Measurements from ENCODE around the gene FAM184A. TPM values are rescaled to one million over a fixed set of nuclear protein-coding genes. Genes with fewer than 3 reads are reported as not detected.
A peak's percentile ranks its signal among the peaks of the same experiment; 100 is the strongest.

Gene FAM184A
- total RNA-seq, 1 donor from 2014 or later: 7.8 TPM

DNA sequence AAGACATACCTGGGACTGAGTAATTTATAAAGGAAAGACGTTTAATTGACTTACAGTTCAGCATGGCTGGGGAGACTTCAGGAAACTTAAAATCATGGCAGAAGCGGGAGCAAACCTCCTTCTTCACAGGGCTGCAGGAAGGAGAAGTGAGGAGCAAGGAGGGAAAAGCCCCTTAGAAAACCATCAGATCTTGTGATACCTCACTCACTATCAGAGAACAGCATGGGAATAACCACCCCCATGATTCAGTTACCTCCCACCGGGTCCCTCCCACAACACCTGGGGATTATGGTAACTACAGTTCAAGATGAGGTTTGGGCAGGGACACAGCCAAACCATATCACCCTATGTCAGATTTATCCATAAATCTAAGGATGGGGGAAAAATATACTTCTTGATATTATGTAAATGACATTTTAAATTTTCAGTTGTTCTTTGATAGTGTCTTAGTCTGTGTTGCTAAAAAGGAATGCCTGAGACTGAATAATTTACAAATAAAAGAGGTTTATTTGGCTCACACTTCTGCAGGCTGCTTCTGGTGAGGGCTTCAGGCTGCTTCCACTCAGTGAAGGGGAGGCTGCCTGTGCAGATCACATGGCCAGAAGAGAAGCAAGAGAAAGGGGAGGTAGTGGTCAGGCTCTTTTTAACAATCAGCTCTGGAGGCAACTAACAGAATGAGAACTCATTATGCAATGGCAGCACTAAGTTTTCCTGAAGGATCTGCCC lies 142.3 kb downstream of the FAM184A start:
- ATAC-seq (no peak), DNase-seq (ENCODE audit: low spot score) (no peak)
- intact Hi-C loops (cut with DNase I): no loop called here

DNA sequence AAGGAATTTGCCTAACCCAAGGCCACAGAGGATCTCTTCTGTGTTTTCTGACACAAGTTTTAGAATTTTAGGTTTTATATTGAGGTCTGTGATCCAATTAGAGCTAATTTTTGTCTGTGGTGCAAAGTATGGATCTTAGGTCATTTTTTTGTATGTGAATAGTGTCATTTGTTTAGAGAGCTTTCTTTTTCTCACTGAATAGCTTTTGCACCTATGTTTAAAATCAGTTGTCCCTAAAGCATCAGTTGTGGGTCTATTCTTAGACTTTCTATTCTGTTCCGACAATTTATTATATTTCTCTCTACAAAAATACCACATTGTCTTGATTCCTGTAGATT lies 143.2 kb downstream of the FAM184A start:
- no peak for ATAC-seq
- no peak for DNase-seq (ENCODE audit: low spot score)
- intact Hi-C loops (cut with DNase I): no loop called here

DNA sequence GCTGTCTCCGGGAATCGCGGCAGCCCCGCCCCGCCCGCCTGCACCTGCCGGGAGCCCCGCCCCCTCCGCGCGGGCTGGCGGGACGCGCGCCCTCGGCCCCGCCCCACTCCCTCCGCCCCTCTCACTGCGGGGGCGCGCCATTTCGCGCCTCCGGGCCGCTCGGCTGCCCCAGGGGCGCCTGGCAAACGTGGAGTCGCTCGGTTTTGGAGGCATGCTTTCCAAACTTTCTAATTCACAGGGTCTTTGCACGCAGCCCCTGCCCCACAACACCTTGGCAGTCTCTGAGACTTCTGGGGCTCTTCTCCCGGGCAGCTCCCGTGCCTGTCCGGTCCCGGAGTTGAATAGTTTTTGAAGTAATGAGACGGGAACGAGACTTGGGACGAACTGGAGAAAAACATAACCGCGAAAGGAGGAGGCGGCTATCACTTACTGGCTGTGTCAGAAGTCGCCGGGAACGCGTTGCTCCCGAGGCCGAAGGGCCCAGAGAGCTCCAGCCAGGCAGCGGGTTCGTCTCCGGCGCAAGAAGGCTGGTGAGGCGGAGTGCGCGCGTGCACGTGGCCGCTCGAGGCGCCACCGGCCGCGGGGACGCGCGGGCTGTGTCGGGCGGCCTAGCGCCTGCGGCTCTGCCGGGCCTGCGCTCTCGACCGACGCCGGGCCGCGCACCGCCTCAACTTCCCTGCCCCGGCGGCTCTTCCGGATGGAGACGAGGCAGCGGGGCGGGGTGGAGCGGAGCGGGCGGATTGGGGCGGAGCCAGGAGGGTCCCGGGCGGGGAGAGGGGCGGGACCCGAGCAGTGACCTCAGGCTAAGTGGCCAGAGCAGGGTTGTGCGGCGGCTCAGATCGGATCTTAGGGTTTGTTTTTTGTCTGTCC lies 143.8 kb downstream of the FAM184A start, which contains the start of gene MCM9:
Gene MCM9 (minus strand): TSS at position 699 of the 870 bp plus-strand sequence. CDS start 3,436 bp downstream, outside the sequence.
- DNase-seq (ENCODE audit: low spot score) (peak; percentile 94), ATAC-seq (peak; percentile 98)
- intact Hi-C loops (cut with DNase I): no loop called here

DNA sequence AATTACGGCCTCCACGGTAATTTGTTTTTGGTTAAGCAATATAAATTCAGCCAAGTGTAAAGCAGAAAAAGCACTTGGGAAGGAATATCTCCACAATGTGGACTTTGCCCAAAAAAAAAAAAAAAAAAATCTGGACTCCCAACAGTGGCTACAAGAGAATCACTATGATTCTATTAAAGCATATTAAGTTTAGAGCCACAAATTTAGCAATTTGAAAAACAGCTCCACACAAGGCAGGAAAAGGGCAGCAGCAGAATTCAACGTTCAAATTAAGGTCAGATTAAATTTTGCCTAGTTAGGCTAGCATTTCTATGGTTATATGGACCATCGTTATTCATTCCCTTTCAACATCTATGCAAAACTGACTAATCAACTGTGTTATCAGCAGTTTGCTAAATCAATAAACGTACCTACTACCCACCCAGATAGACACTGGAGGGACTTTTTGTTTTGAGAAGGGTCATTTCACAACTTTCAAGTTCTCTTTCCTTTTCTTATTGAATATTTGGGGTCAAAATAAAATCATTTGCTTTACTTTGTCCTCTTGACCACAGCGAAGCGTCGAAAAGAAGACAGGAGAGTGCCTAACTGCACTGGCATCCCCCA lies 144.5 kb downstream of the FAM184A start:
- no peak for ATAC-seq

DNA sequence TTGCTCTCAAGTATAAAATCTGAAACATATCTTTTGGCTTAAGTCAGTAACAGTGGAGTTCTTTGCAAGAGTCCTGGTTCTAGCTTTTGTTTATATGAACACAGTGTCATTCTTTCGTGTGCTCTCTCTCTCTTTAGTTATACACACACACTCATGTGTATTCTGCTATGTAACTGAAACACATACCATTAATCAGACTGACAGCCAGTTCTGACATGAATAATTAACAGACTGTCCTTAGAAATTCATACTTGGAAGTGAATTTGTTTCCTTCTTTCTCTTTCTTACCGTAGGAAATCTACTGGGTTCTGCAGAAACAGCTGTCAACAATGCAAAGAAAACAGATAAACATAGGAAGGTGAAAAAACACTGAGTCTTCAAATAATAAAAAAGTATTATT lies 146.0 kb downstream of the FAM184A start:
- ATAC-seq (no peak), DNase-seq (ENCODE audit: low spot score) (no peak)
- intact Hi-C loops (cut with DNase I): no loop called here

More for the DNA sequence above, 144.5 kb downstream of the FAM184A start:
- intact Hi-C loops (cut with DNase I): no loop called here
- DNase-seq (ENCODE audit: low spot score): no peak

DNA sequence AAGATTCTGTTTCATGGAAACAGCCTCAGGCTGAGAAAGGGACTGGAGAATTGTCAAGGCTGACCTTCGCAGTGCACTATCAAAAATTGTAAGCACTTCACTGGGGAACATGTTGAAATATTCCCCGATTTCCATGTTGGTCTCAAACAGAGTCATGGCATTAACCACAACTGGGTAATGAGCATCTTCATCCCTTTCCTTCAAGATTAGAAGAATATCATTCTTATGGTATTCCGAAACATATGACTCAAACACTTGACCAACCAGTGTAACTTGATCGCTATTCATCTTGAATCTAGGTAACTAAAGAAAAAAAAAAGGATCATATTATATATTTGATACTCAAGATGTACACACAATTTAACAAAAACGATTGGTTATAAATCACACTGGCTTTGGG lies 147.0 kb downstream of the FAM184A start:
- ATAC-seq (no peak), DNase-seq (ENCODE audit: low spot score) (no peak)
- intact Hi-C loops (cut with DNase I): no loop called here

DNA sequence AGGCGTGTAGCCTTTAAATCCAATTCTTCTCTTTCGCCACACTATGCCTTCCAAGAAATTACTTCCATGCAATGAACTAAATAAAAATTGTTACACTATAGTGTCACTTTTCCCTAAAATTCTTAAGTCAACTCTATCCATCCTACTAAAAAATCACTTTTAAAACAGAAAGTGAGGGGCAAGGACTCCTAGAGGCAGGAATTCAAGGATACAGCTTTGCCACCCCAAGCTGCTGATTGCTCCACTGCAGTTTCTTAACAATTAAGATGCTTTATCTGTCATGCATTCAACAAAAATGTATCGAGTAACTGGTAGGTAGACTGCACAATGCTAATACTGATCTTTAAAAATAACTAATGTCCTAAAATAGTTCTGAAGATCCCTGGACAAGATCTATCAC lies 147.8 kb downstream of the FAM184A start:
- DNase-seq (ENCODE audit: low spot score) (no peak), ATAC-seq (no peak)
- intact Hi-C loops (cut with DNase I): no loop called here

DNA sequence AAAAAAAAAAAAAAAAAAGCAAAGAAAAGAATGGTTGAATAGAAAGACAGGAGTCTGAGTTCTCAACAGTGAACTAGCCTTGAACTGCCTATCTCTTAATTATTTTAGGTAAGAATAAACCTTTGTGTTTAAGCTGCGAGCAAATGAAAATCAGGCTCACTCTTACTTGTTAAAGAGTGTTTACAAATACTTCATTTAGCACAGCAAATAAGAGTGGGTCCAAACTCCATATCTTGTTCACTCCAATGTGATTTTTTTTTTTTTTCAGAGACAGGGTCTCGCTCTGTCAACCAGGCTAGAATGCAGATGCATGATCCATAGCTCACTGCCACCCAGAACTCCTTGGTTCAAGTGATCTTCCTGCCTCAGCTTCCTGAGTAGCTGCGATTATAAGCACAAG lies 155.4 kb downstream of the FAM184A start:
- no peak for ATAC-seq

DNA sequence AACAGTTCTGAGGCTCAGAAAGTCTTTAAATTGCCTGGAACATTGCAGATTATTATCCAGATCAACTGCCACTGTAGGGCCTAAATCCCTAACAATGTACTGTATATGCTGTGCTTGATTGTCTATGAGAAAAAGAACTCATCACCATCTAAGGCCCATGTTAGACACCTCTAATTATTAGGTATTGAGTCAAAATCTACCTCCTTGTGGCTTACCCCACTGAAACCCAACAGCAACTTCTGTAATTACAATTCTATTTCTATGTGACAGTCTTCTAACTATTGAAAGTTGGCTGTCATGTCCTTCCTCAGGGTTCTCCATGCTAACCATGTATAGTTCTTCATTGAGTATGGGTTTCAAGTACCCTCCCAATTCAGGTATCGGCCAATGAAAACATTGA lies 157.4 kb downstream of the FAM184A start:
- intact Hi-C loops (cut with DNase I): no loop called here
- ATAC-seq (no peak), DNase-seq (ENCODE audit: low spot score) (no peak)

More for the DNA sequence above, 155.4 kb downstream of the FAM184A start:
- no peak for DNase-seq (ENCODE audit: low spot score)
- intact Hi-C loops (cut with DNase I): no loop called here

DNA sequence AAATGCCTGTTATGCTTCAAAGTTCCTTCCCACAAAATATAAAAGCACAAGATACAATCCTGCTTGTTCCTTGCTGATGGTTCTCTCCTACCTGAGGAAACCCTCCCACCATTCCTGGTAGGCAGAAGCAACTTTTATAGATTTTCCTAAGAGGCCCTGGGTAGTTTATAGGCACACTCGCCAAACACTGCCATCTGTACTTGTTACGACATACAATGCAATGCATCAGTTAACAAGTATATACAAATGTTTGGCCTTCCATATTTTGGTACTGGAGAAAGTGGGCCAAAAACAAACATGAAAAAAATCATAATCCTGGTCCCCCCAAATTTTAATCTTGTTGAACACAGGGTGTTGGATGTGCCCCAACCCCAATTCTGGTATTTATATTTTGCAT lies 160.1 kb downstream of the FAM184A start:
- DNase-seq (ENCODE audit: low spot score) (no peak), ATAC-seq (no peak)
- intact Hi-C loops (cut with DNase I): no loop called here

DNA sequence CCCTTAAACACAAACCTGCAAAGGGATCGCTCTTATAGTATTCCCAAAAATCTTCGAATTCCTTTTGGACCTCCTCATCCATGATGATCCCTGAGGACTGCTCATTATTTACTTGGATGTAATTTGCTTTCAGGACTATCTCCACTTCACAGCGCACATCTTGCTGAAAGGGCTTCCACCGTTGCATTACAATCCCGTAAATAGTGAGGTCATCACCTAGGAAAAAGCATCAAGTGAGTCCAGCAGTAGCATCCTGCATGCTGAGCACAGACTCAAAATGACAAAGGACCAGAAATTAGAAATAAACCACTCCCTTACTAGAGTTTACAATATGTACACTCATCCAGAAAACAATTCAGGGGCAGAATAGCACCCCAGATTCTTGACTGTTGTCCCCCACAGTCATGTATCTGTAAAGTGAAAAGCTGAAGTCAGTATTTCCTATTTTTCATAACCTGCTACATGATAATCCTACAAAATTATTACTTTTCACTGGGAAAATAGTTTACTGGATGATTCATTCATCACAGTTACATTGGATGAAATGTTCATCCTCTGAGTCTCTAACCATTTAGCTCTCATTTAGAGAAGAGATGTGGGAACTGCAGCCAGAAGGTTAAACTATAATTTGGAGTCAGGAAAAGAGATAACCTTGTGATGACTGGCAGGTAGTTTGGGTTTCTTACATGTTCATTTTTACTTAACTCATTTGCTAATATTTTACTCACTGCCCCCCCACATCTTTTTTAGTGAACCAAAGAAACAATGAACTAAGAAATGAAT lies 160.7 kb downstream of the FAM184A start:
- no peak for ATAC-seq
- DNase-seq (ENCODE audit: low spot score): no peak
- intact Hi-C loops (cut with DNase I): no loop called here

DNA sequence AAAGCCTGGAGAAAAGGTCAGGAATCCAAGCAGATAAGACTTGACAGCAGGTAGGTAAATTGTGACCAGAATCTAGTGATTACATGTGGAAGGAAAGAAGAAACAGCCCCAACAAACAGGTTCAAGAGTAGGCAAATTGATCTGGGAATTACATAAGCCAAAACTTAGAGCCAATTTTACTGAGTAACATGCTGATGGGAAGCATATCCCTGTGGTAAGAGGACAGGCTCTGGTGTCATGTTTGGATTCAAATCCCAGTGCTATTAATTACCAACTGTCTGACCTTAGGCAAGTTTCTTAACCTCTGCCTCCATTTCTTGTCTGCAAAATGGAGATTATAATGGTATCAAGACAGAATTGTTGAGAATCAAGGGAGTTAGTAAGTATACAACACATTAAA lies 163.9 kb downstream of the FAM184A start:
- DNase-seq (ENCODE audit: low spot score) (no peak), ATAC-seq (no peak)
- intact Hi-C loops (cut with DNase I): no loop called here

DNA sequence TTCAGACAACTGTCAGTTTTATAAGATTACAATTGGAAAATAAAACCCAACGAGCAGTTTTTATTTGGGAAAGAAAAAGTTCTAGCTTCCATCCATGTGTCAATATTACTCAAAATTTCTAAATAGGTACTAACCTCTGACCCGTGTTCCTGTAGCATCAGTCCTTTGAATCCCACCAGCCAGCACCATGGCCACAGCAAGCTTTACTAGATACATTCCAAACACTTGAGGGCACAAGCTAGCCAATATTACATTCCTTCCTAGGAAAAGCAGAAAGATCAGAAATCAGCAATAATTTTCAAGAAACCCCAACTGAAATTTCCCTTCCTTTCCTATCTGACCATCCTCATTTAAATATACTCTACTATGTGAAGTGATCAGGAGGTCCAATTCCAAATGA lies 165.3 kb downstream of the FAM184A start:
- intact Hi-C loops (cut with DNase I): no loop called here
- no peak for DNase-seq (ENCODE audit: low spot score)
- ATAC-seq: no peak

DNA sequence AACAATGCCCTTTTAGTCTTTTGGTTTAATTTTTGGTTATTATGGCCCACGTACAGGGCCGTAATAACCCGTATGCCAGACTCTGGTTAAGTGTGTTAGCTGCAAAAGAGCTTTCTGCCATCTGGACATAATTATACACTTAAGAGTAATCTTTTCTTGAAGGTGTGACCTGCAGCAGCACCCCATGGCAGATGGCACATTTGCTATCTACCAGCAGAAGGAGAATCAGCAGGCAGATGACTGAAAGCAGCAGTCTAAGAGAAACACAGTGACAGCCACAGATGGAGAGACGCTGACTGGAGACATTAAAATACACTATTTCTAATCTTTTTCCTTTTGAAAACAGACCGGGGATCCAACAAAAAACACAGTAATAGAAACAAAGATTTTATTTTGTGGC lies 165.8 kb downstream of the FAM184A start:
- no peak for ATAC-seq
- intact Hi-C loops (cut with DNase I): no loop called here
- no peak for DNase-seq (ENCODE audit: low spot score)

Small RNA genes within 50 kb of the gene (microRNA-seq; reads per million reads assigned to microRNA genes)
- not detected for gene MIR548B

Other genes with a start within 250 kb of the FAM184A start
- gene ASF1A, start 184.5 kb downstream of the FAM184A start, total RNA-seq: 15.9 TPM
- gene MCM9, start 143.5 kb downstream of the FAM184A start, total RNA-seq: 20.9 TPM